IMR-90 (cell line): ENCODE measurements around the gene KMT2A. TPM values are rescaled to one million over a fixed set of nuclear protein-coding genes. Genes with fewer than 3 reads are reported as not detected.

Experiments
- ATAC-seq: fragments of 200-7000 bp; cut with Tn5 transposase; 2 replicates; pipeline ENCODE4 v1.9.1; 2020; ENCODE audit warnings: low read depth, mild to moderate bottlenecking, moderate library complexity
- BruUV-seq: library from RNA; stranded (reverse); fragments of 400-500 nt; replicated peaks from 2 replicates; lab custom pipeline; 2021; lab: Mats Ljungman, UMichigan
- CTCF ChIA-PET: fragments of 300-600 bp; formaldehyde crosslinking; extraction: SDS; loops from one replicate; lab custom pipeline; 2021; ENCODE audit warnings: antibody characterized with exemption; lab: Yijun Ruan, JAX
- POLR2A ChIA-PET: fragments of 300-600 bp; sonication (Branson Sonifier 250); formaldehyde crosslinking; loops from one replicate; lab custom pipeline; 2022; ENCODE audit warnings: antibody characterized with exemption; ENCODE audit not compliant: unreplicated experiment; lab: Charles Lee
- DNase-seq: peaks from one replicate; pipeline ENCODE4 v3.0.0; 2013
- H2AFZ ChIP-seq: replicated peaks from 2 replicates; pipeline ENCODE3; 2013; ENCODE audit warnings: low read length, mild to moderate bottlenecking; ENCODE audit not compliant: poor library complexity
- H2AK5ac ChIP-seq: 2 replicates; pipeline ENCODE4 v1.6.1; 2013; ENCODE audit warnings: low read depth, low read length, inconsistent platforms
- H2AK9ac ChIP-seq: replicated peaks from 2 replicates; pipeline ENCODE3; 2013; ENCODE audit warnings: mild to moderate bottlenecking, low read depth, low read length, moderate library complexity; ENCODE audit not compliant: poor library complexity
- H2BK120ac ChIP-seq: 2 replicates; pipeline ENCODE4 v1.6.1; 2013; ENCODE audit warnings: low read depth, low read length, inconsistent platforms
- H2BK15ac ChIP-seq: 3 replicates; pipeline ENCODE4 v1.6.1; 2013; ENCODE audit warnings: low read depth, low read length, inconsistent platforms
- H2BK20ac ChIP-seq: 2 replicates; pipeline ENCODE4 v1.6.1; 2013; ENCODE audit warnings: low read depth, mild to moderate bottlenecking, inconsistent platforms, low read length, moderate library complexity
- H2BK5ac ChIP-seq: 2 replicates; pipeline ENCODE4 v1.6.1; 2013; ENCODE audit warnings: mild to moderate bottlenecking, low read depth, low read length, inconsistent platforms; ENCODE audit not compliant: poor library complexity, severe bottlenecking
- H3K14ac ChIP-seq: replicated peaks from 2 replicates; pipeline ENCODE4 v1.6.1; 2013; ENCODE audit warnings: low read depth, low read length, inconsistent platforms
- H3K18ac ChIP-seq: 2 replicates; pipeline ENCODE4 v1.6.1; 2013; ENCODE audit warnings: low read depth, low read length, control low read depth
- H3K23ac ChIP-seq: 2 replicates; pipeline ENCODE4 v1.6.1; 2013; ENCODE audit warnings: low read depth, low read length, inconsistent platforms
- H3K27ac ChIP-seq: 2 replicates; pipeline ENCODE4 v1.5.1; 2013; ENCODE audit warnings: mild to moderate bottlenecking, control low read depth, low read length; ENCODE audit not compliant: insufficient read depth
- H3K27me3 ChIP-seq: 2 replicates; pipeline ENCODE4 v1.6.1; 2013; ENCODE audit warnings: low read length; ENCODE audit not compliant: control insufficient read depth, insufficient read depth
- H3K36me3 ChIP-seq: 2 replicates; pipeline ENCODE4 v1.6.1; 2013; ENCODE audit warnings: low read length, mixed read lengths; ENCODE audit not compliant: control insufficient read depth, insufficient read depth
- H3K4ac ChIP-seq: 2 replicates; pipeline ENCODE4 v1.6.1; 2013; ENCODE audit warnings: low read depth, low read length, inconsistent platforms
- H3K4me1 ChIP-seq: 2 replicates; pipeline ENCODE4 v1.6.1; 2013; ENCODE audit warnings: low read length, mixed read lengths; ENCODE audit not compliant: control insufficient read depth, insufficient read depth
- H3K4me2 ChIP-seq: 2 replicates; pipeline ENCODE4 v1.6.1; 2013; ENCODE audit warnings: low read depth, mild to moderate bottlenecking, control low read depth, low read length, moderate library complexity
- H3K4me3 ChIP-seq: 2 replicates; pipeline ENCODE4 v1.5.1; 2013; ENCODE audit warnings: low read depth, mild to moderate bottlenecking, control low read depth, low read length, moderate library complexity; ENCODE audit not compliant: insufficient read depth
- H3K56ac ChIP-seq: 2 replicates; pipeline ENCODE4 v1.6.1; 2013; ENCODE audit warnings: low read length, inconsistent platforms; ENCODE audit not compliant: insufficient read depth; ENCODE audit errors: extremely low read depth
- H3K79me1 ChIP-seq, 2 experiments: 2 replicates each; pipeline ENCODE4 v1.6.1; 2013; ENCODE audit warnings: low read length in 2 of 2, inconsistent platforms in 1 of 2, low read depth in 1 of 2
- H3K9ac ChIP-seq: 2 replicates; pipeline ENCODE4 v1.6.1; 2013; ENCODE audit warnings: low read depth, low read length, control low read depth
- H3K9me1 ChIP-seq: 2 replicates; pipeline ENCODE4 v1.6.1; 2013; ENCODE audit warnings: low read length, inconsistent platforms; ENCODE audit not compliant: insufficient read depth
- H3K9me3 ChIP-seq: 2 replicates; pipeline ENCODE4 v1.6.1; 2013; ENCODE audit warnings: low read length; ENCODE audit not compliant: control insufficient read depth, insufficient read depth
- H4K20me1 ChIP-seq: 2 replicates; pipeline ENCODE4 v1.6.1; 2013; ENCODE audit warnings: low read length, inconsistent platforms; ENCODE audit not compliant: insufficient read depth
- H4K5ac ChIP-seq: 2 replicates; pipeline ENCODE4 v1.6.1; 2013; ENCODE audit warnings: mild to moderate bottlenecking, low read depth, low read length, control low read depth
- H4K8ac ChIP-seq, 2 experiments: 2 replicates each; pipeline ENCODE4 v1.6.1; 2013; ENCODE audit warnings: low read depth in 2 of 2, low read length in 2 of 2, control low read depth in 1 of 2, inconsistent platforms in 1 of 2
- H4K91ac ChIP-seq: 2 replicates; pipeline ENCODE4 v1.6.1; 2013; ENCODE audit warnings: low read depth, low read length, inconsistent platforms; ENCODE audit not compliant: insufficient read depth
- BHLHE40 ChIP-seq: fragments of 150-350 bp; IDR thresholded peaks from 2 replicates; pipeline ENCODE4 v1.6.1; 2016; ENCODE audit warnings: mild to moderate bottlenecking, low read depth, low read length
- CEBPB ChIP-seq: IDR thresholded peaks from 2 replicates; pipeline ENCODE4 v1.6.1; 2012; ENCODE audit warnings: low read depth, low read length, improper control_type of control experiment
- MAFK ChIP-seq: IDR thresholded peaks from 2 replicates; pipeline ENCODE4 v1.6.1; 2012; ENCODE audit warnings: low read depth, low read length, improper control_type of control experiment
- MXI1 ChIP-seq: IDR thresholded peaks from 2 replicates; pipeline ENCODE4 v1.6.1; 2012; ENCODE audit warnings: low read depth, mild to moderate bottlenecking, low read length, moderate library complexity, borderline replicate concordance
- RAD21 ChIP-seq: IDR thresholded peaks from 2 replicates; pipeline ENCODE4 v1.6.1; 2012; ENCODE audit warnings: low read length, improper control_type of control experiment
- WGBS, 2 experiments: methylation state at CpG; one replicate each; pipeline versions ENCODE4 v1.1.5 to v1.1.7; 2013; ENCODE audit warnings: missing lambda C conversion rate in 2 of 2; ENCODE audit not compliant: insufficient read length in 1 of 2; ENCODE audit errors: extremely low coverage in 2 of 2; 5-methylcytosine and 5-hydroxymethylcytosine counted together
- dilution Hi-C: fragments of 300-500 bp; cut with HindIII; formaldehyde crosslinking; loops from one replicate; pipeline ENCODE4 v1.14.3; 2018; ENCODE audit warnings: low sequenced_read_pairs; ENCODE audit not compliant: unreplicated experiment
- in situ Hi-C: fragments of 300-500 bp; cut with MboI; formaldehyde crosslinking; loops from 3 replicates; pipeline ENCODE4 v1.14.3; 2019; ENCODE audit warnings: low sequenced_read_pairs, inconsistent platforms, mixed read lengths
- intact Hi-C: fragments of 100-400 bp; cut with micrococcal nuclease; formaldehyde crosslinking; loops from 2 replicates; pipeline ENCODE4 v1.10.0; 2022
- polyA plus RNA-seq, 3 experiments: library from polyadenylated mRNA; depleted of rRNA; stranded (reverse); fragments of >200 nt; gene quantifications; 2 replicates each; pipeline ENCODE4 v1.2.3, GENCODE V29; 2012; ENCODE audit warnings: low replicate concordance in 1 of 3
- total RNA-seq: library from RNA; depleted of rRNA; stranded (reverse); fragments of >200 nt; gene quantifications from 2 replicates; pipeline ENCODE4 v1.2.3, GENCODE V29; 2012
- TF ChIP-seq, protein P1 (sequence below): fragments of 150-350 bp; IDR thresholded peaks from 2 replicates; pipeline ENCODE4 v1.6.1; 2017; ENCODE audit warnings: mild to moderate bottlenecking, antibody characterized with exemption, low read length, low read depth

The KMT2A gene
- total and polyA plus RNA-seq, 2 of the 4 experiments (the other 2 are of a cell fraction), result 18.2 to 21.1 TPM

DNA sequence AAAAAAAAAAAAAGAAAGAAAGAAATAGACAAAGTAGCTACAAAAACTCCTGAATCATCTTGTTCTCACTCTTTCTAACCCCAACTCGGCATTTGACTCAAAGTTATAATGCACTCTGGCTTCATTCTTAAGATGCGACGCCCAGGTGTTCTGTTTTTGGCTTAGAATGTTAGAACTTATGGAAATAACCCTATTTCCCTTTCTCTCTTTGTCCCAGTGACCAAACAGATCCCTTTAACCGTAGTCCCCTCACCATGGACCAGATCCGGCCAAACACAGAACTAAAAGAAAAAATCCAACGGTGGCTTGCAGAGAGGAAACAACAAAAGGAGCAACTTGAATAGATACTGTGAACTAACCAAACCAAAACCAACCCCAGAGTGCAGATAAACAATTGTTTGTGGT lies 40.2 kb upstream of the KMT2A start:
- Histone ChIP-seq H4K91ac (no peak overlapping the region), H2AK9ac (no peak overlapping the region), H2AK5ac (no peak overlapping the region), H3K9me1 (peaks cover 3% of the 10 kb centered on the region; the same call in 1 of the 2 replicates), H2AFZ (no peak overlapping the region), H3K56ac (no peak overlapping the region), H3K27me3 (no peaks in the 10 kb centered on the region), H3K9ac (no peak overlapping the region), H4K5ac (no peak overlapping the region), H3K4me2 (no peak overlapping the region), H3K14ac (no peak overlapping the region), H4K20me1 (no peaks in the 10 kb centered on the region), H3K18ac (no peak overlapping the region), H3K4me3 (no peak overlapping the region), H4K8ac (no peak overlapping the region), H2BK5ac (no peak overlapping the region), H2BK120ac (no peak overlapping the region), H3K79me1 (peaks cover 0 to 8% of the 10 kb centered on the region in 2 experiments; a peak in 1 of 4 replicates), H3K36me3 (peaks cover 26% of the 10 kb centered on the region), H3K23ac (no peak overlapping the region), H2BK15ac (no peak overlapping the region), H3K4ac (no peak overlapping the region), H3K4me1 (no peaks in the 10 kb centered on the region), H3K9me3 (no peaks in the 10 kb centered on the region), H2BK20ac (no peak overlapping the region), H3K27ac (no peak overlapping the region)
- ChIA-PET CTCF (no interaction called here), POLR2A (no interaction called here)
- TF ChIP-seq, protein P1, sequence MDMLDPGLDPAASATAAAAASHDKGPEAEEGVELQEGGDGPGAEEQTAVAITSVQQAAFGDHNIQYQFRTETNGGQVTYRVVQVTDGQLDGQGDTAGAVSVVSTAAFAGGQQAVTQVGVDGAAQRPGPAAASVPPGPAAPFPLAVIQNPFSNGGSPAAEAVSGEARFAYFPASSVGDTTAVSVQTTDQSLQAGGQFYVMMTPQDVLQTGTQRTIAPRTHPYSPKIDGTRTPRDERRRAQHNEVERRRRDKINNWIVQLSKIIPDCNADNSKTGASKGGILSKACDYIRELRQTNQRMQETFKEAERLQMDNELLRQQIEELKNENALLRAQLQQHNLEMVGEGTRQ, result no peak
- no peak for TF ChIP-seq CEBPB
- no peak for TF ChIP-seq BHLHE40
- no peak for TF ChIP-seq MXI1
- no peak for TF ChIP-seq RAD21
- TF ChIP-seq MAFK, result no peak
- BruUV-seq, result no TSS peak
- dilution Hi-C loops (no loop called here), intact Hi-C loops (no loop called here), in situ Hi-C loops (no loop called here)
- no peak for DNase-seq
- no CpG with 5 or more reads among the region's 6 CpGs for WGBS, 2 experiments
- ATAC-seq, result no peak
